Measurements from ENCODE around the gene PCAT7.
"Not testable (repeated sequence)": the region's sequence is repeated elsewhere in the genome, so short reads cannot be mapped to it uniquely, and the experiment has no call there.

PCAT7 gene

DNA sequence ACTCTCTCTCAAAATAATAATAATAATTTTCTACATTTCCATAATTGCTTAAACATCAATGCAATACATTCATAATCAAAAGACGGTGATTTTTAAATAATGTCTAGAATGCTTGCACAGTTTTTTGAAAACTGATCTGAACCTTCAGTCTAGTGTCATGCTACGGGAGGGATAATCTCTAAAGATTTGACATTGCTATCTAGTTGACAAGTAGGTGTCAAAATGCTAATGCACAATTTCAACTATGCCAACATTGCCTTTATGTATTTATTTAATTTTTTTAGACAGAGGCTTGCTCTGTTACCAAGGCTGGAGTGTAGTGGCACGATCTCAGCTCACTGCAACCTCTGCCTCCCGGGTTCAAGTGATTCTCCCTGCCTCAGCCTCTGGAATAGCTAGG lies 16.0 kb upstream of the PCAT7 start:
- H3K4me3 Mint-ChIP-seq, result no peak overlapping the region
- H3K4me1 Mint-ChIP-seq (ENCODE audit: low read depth), result no peaks in the 10 kb centered on the region
- H3K27me3 Mint-ChIP-seq (ENCODE audit: low read depth), result no peaks in the 10 kb centered on the region
- DNase-seq (ENCODE audit: low spot score), result no peak
- no peak overlapping the region for H3K27ac Mint-ChIP-seq
- H3K36me3 Mint-ChIP-seq (ENCODE audit: low read depth), result no peaks in the 10 kb centered on the region
- no peaks in the 10 kb centered on the region for H3K9me3 Mint-ChIP-seq

DNA sequence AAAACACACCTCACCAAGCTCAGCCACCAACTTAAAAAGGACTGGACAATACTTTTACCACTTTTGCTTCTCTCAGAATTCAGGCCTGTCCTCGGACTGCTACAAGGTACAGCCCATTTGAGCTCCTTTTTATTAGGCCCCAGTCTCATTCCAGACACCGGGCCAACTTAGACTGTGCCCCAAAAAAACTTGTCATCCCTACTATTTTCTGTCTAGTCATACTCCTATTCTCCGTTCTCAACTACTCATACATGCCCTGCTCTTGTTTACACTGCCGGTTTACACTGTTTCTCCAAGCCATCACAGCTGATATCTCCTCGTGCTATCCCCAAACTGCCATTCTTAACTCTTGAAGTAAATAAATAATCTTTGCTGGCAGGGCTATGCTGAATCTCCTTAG lies 10.5 kb upstream of the PCAT7 start:
- not testable (repeated sequence) for DNase-seq (ENCODE audit: low spot score); H3K4me3 Mint-ChIP-seq; H3K9me3 Mint-ChIP-seq; H3K36me3 Mint-ChIP-seq (ENCODE audit: low read depth); H3K27ac Mint-ChIP-seq; H3K4me1 Mint-ChIP-seq (ENCODE audit: low read depth)
- peaks cover 22% of the 10 kb centered on the region for H3K27me3 Mint-ChIP-seq (ENCODE audit: low read depth)

DNA sequence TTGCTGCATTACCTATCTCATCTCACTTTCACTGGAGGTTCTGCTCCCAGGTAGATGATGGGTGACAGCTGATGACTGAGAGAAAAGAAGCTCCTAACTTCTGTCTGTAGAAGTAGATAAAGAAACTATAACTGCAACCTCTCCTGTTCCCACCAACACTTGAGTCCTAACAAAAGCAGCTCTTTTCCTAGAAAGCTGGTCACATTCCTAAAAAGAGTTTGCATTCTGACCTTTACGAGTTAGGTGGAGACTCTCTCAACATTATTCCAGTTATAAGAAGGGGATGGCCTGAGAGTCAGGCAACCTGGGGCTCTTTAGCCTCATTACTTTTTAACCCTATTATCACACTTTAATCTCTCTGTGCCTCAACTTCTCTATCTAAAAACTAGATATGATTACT lies 8.9 kb upstream of the PCAT7 start:
- peaks cover 29% of the 10 kb centered on the region for H3K27me3 Mint-ChIP-seq (ENCODE audit: low read depth)
- no peak overlapping the region for H3K4me3 Mint-ChIP-seq
- no peaks in the 10 kb centered on the region for H3K4me1 Mint-ChIP-seq (ENCODE audit: low read depth)
- H3K36me3 Mint-ChIP-seq (ENCODE audit: low read depth), result no peaks in the 10 kb centered on the region
- H3K27ac Mint-ChIP-seq, result no peak overlapping the region
- H3K9me3 Mint-ChIP-seq, result no peaks in the 10 kb centered on the region
- no peak for DNase-seq (ENCODE audit: low spot score)

GRCh38 chr9:94553029-94553938 lies 1.6 kb upstream of the PCAT7 start:
- no peaks in the 10 kb centered on the region for H3K36me3 Mint-ChIP-seq (ENCODE audit: low read depth)
- H3K4me1 Mint-ChIP-seq (ENCODE audit: low read depth), result no peaks in the 10 kb centered on the region
- peaks cover 18% of the 10 kb centered on the region for H3K27me3 Mint-ChIP-seq (ENCODE audit: low read depth)
- no peak overlapping the region for H3K4me3 Mint-ChIP-seq
- H3K9me3 Mint-ChIP-seq, result no peaks in the 10 kb centered on the region
- no peak for DNase-seq (ENCODE audit: low spot score)
- H3K27ac Mint-ChIP-seq, result no peak overlapping the region

DNA sequence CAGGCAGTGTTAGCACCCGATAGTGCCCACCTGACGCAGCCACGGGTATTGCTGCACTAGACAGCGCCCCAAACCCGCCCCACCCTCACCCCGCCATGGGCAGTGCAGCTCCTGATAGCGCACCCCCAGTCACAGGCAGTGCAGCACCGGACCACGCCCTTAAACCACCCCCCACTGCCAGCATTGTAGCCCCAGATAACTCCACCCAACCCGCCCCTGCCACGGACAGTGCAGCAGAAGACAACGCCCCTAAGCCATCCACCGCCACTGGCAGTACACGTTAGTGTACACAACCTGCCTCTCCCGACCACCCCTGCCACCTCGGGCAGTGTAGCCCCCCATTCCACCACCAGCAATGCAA lies 825 bp upstream of the PCAT7 start:
- no peak overlapping the region for H3K27ac Mint-ChIP-seq
- H3K36me3 Mint-ChIP-seq (ENCODE audit: low read depth), result no peaks in the 10 kb centered on the region
- no peak for DNase-seq (ENCODE audit: low spot score)
- H3K4me3 Mint-ChIP-seq, result no peak overlapping the region
- H3K9me3 Mint-ChIP-seq, result no peaks in the 10 kb centered on the region
- peaks cover 14% of the 10 kb centered on the region for H3K27me3 Mint-ChIP-seq (ENCODE audit: low read depth)
- no peaks in the 10 kb centered on the region for H3K4me1 Mint-ChIP-seq (ENCODE audit: low read depth)

- Mint-ChIP-seq H3K36me3 (ENCODE audit: low read depth) (no peaks in the 10 kb centered on the region), H3K4me1 (ENCODE audit: low read depth) (no peaks in the 10 kb centered on the region), H3K27ac (no peak overlapping the region), H3K4me3 (no peak overlapping the region), H3K9me3 (no peaks in the 10 kb centered on the region), H3K27me3 (ENCODE audit: low read depth) (peaks cover 2% of the 10 kb centered on the region)
- DNase-seq (ENCODE audit: low spot score), result no peak
Measured at GRCh38 chr9:94557376-94557775, 2.5 kb downstream of the PCAT7 start.

GRCh38 chr9:94560237-94560636 lies 5.4 kb downstream of the PCAT7 start:
- H3K27me3 Mint-ChIP-seq (ENCODE audit: low read depth), result no peaks in the 10 kb centered on the region
- no peaks in the 10 kb centered on the region for H3K36me3 Mint-ChIP-seq (ENCODE audit: low read depth)
- H3K4me3 Mint-ChIP-seq, result no peak overlapping the region
- no peaks in the 10 kb centered on the region for H3K4me1 Mint-ChIP-seq (ENCODE audit: low read depth)
- no peaks in the 10 kb centered on the region for H3K9me3 Mint-ChIP-seq
- H3K27ac Mint-ChIP-seq, result no peak overlapping the region
- DNase-seq (ENCODE audit: low spot score), result no peak

DNA sequence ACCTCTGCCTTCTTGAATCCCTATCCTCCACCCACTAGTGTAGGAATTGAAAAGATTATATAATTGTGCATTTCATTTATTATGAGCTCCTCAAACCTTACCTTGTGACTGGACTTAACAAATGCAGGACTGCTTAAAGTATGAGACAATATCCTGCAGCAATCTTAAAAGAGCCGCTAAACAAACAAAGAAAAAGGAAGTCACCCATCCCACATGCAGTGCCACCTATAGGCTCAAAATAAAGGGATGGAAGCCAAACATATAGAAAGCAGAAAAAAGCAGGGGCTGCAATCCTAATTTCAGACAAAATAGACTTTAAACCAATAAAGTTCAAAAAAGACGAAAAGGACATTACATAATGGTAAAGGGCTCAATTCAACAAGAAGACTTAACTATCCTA lies 8.7 kb downstream of the PCAT7 start:
- Mint-ChIP-seq H3K4me3 (no peak overlapping the region), H3K27ac (no peak overlapping the region), H3K27me3 (ENCODE audit: low read depth) (no peaks in the 10 kb centered on the region), H3K36me3 (ENCODE audit: low read depth) (no peaks in the 10 kb centered on the region), H3K9me3 (no peaks in the 10 kb centered on the region), H3K4me1 (ENCODE audit: low read depth) (no peaks in the 10 kb centered on the region)
- no peak for DNase-seq (ENCODE audit: low spot score)

- not testable (repeated sequence) for H3K4me1 Mint-ChIP-seq (ENCODE audit: low read depth); H3K36me3 Mint-ChIP-seq (ENCODE audit: low read depth); DNase-seq (ENCODE audit: low spot score); H3K9me3 Mint-ChIP-seq; H3K4me3 Mint-ChIP-seq; H3K27me3 Mint-ChIP-seq (ENCODE audit: low read depth); H3K27ac Mint-ChIP-seq
Measured at GRCh38 chr9:94564279-94564678, 9.4 kb downstream of the PCAT7 start.

DNA sequence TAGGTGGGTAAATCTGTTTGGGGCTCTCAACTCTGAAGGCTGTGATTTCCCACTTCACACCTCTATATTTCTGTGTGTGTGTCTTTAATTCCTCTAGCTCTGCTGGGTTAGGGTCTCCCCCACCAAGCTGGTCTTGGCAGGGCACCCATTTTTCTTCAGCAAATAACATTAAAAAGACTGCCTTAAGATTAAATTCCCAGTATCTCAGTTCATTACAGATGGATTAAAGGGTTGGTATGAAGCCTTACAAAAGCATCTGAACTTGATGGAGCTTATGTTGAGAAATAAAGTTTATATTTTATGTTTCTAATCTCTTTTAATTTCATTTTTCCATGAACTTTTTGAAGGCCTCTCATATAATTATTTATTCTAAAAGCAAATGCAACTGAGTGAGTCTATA lies 11.7 kb downstream of the PCAT7 start:
- H3K27me3 Mint-ChIP-seq (ENCODE audit: low read depth), result no peaks in the 10 kb centered on the region
- no peaks in the 10 kb centered on the region for H3K9me3 Mint-ChIP-seq
- no peak overlapping the region for H3K27ac Mint-ChIP-seq
- DNase-seq (ENCODE audit: low spot score), result no peak
- no peaks in the 10 kb centered on the region for H3K4me1 Mint-ChIP-seq (ENCODE audit: low read depth)
- no peak overlapping the region for H3K4me3 Mint-ChIP-seq
- H3K36me3 Mint-ChIP-seq (ENCODE audit: low read depth), result no peaks in the 10 kb centered on the region

DNA sequence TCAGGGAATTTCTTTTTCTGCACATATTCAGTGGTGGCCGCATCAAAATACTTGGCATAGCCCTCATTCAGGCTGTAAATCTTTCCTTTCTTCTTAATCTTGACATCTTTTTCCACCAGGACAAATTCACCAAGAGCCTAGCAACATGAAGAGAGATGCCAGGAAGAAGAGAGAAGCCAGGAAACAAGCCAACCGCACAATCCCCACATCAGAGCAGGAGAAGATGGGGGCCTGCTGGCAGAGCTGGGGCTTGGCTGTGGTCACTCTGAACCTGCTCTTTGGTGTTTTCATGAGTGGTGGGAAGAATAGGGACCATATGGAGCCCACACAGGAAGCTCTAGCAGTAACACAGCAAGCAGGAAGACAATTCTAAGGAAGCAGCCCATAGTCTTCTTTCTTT lies 12.4 kb downstream of the PCAT7 start:
- Mint-ChIP-seq H3K9me3 (no peaks in the 10 kb centered on the region), H3K36me3 (ENCODE audit: low read depth) (no peaks in the 10 kb centered on the region), H3K4me1 (ENCODE audit: low read depth) (no peaks in the 10 kb centered on the region), H3K4me3 (no peak overlapping the region), H3K27me3 (ENCODE audit: low read depth) (peaks cover 4% of the 10 kb centered on the region), H3K27ac (no peak overlapping the region)
- no peak for DNase-seq (ENCODE audit: low spot score)

GRCh38 chr9:94568250-94568889 lies 13.5 kb downstream of the PCAT7 start:
- H3K36me3 Mint-ChIP-seq (ENCODE audit: low read depth), result no peaks in the 10 kb centered on the region
- no peaks in the 10 kb centered on the region for H3K4me1 Mint-ChIP-seq (ENCODE audit: low read depth)
- peaks cover 11% of the 10 kb centered on the region for H3K27me3 Mint-ChIP-seq (ENCODE audit: low read depth)
- no peak for DNase-seq (ENCODE audit: low spot score)
- no peak overlapping the region for H3K27ac Mint-ChIP-seq
- H3K9me3 Mint-ChIP-seq, result no peaks in the 10 kb centered on the region
- H3K4me3 Mint-ChIP-seq, result no peak overlapping the region

DNA sequence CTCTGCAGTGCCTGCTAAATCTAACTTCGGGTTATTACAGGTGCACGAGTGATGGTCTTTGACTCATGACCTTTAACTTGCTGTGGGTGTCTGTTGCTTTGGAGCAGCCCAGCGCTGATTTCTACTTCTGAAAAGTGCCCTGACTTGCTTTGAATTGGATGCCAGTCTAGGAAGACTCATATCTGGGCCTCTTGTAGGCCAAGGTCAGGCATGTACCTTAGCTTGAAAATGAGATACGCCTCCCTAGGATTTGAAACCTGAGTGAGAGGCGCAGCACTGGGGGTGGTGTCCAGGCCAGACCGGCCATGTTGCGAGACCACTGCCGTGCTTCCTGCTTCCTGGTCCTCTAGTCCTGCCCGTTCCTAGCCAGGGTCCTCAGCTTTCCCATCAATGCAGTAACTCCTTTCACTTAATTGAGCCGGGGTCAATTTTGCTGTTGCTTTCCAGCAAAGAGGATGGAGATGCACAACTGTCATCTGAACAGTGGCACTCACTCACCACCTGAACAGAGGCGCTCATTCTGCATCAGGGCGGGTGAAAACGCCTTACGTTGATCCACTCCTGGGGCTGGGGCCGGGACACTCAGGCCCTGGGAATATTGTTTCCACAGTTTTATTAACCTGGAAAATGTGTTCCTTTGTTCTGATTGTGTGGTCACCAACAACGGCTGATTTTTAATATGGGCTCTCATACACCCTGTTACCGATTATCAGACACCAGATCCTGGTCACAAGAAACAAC lies 14.3 kb downstream of the PCAT7 start:
- Mint-ChIP-seq H3K9me3 (no peaks in the 10 kb centered on the region), H3K36me3 (ENCODE audit: low read depth) (no peaks in the 10 kb centered on the region), H3K27ac (no peak overlapping the region), H3K4me1 (ENCODE audit: low read depth) (no peaks in the 10 kb centered on the region), H3K27me3 (ENCODE audit: low read depth) (peaks cover 15% of the 10 kb centered on the region), H3K4me3 (no peak overlapping the region)
- no peak for DNase-seq (ENCODE audit: low spot score)

DNA sequence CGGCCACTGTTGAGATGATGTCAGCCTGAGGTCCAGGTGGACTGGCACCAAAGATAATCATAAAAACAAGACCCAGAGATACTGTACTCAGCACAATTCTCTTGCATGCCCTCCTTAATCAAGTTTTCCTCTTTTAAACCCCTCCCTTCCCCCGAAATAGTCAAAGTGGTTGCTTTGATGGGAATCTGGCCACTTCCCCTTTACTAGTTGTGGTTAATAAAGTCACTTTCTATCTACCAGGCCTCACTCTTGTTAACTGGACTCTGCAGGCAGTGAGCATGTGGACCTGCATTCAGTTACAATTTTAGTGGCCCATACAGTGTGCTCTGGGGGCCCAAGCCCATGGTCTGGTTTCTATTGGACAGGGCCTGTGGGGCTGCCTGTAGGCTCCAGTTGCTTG lies 21.2 kb downstream of the PCAT7 start:
- H3K27ac Mint-ChIP-seq, result no peak overlapping the region
- no peak overlapping the region for H3K4me3 Mint-ChIP-seq
- no peak for DNase-seq (ENCODE audit: low spot score)
- peaks cover 17% of the 10 kb centered on the region for H3K27me3 Mint-ChIP-seq (ENCODE audit: low read depth)
- no peaks in the 10 kb centered on the region for H3K36me3 Mint-ChIP-seq (ENCODE audit: low read depth)
- H3K4me1 Mint-ChIP-seq (ENCODE audit: low read depth), result peaks cover 3% of the 10 kb centered on the region
- no peaks in the 10 kb centered on the region for H3K9me3 Mint-ChIP-seq
